ENCODE data around the gene SLC6A3.

SLC6A3 gene

GRCh38 chr5:1483856-1484729 lies 38.9 kb upstream of the SLC6A3 start:
- TF ChIP-seq CTCF (IDR thresholded peaks at IDR 0.05): no peak
- Histone ChIP-seq H3K36me3 (peaks cover 64% of the 10 kb centered on the region), H3K4me3 (ENCODE audit: low read depth in 1 of 2, low read length in 1 of 2) (no peak overlapping the region), H3K27me3 (no peaks in the 10 kb centered on the region), H3K4me1 (ENCODE audit: control insufficient read depth in 1 of 2, insufficient read depth in 1 of 2, low read depth in 1 of 2, low read length in 1 of 2) (peaks cover 40 to 43% of the 10 kb centered on the region in 2 experiments), H3K9me3 (no peaks in the 10 kb centered on the region), H3K27ac (peak overlapping the region; percentile 97)

DNA sequence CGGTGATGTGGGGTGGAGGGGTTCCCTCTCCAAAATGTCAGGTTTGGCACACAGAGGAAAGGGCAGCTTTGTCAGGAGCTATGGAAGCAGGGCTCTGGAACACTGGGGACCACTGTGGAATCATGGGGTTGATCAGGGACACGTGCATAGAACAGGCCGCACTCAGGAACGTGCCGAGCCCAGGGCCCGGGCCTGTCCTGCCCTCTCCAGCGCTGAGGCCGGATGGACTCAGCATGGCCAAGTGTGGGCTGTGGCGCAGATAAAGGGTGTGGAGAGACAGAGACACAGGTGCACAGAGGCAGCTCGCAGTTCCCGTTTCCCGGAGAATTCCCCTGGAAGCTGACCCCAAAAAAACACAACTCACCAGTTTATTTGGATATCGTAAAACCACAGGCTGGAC lies 37.8 kb upstream of the SLC6A3 start:
- peaks cover 56% of the 10 kb centered on the region for H3K36me3 ChIP-seq
- no peaks in the 10 kb centered on the region for H3K27me3 ChIP-seq
- no peak for TF ChIP-seq CTCF (IDR thresholded peaks at IDR 0.05)
- no peaks in the 10 kb centered on the region for H3K9me3 ChIP-seq
- H3K4me3 ChIP-seq (ENCODE audit: low read depth in 1 of 2, low read length in 1 of 2): no peak overlapping the region
- H3K4me1 ChIP-seq (ENCODE audit: control insufficient read depth in 1 of 2, insufficient read depth in 1 of 2, low read depth in 1 of 2, low read length in 1 of 2): peaks cover 50 to 53% of the 10 kb centered on the region in 2 experiments
- peak overlapping the region; percentile 97 for H3K27ac ChIP-seq

- no peak for TF ChIP-seq CTCF (IDR thresholded peaks at IDR 0.05)
- Histone ChIP-seq H3K27me3 (no peaks in the 10 kb centered on the region), H3K9me3 (no peaks in the 10 kb centered on the region), H3K36me3 (peaks cover 48% of the 10 kb centered on the region), H3K4me3 (ENCODE audit: low read depth in 1 of 2, low read length in 1 of 2) (peak overlapping the region in 1 of 2 experiments; percentile 54), H3K4me1 (ENCODE audit: control insufficient read depth in 1 of 2, insufficient read depth in 1 of 2, low read depth in 1 of 2, low read length in 1 of 2) (peaks cover 61 to 64% of the 10 kb centered on the region in 2 experiments), H3K27ac (peak overlapping the region; percentile 97)
Observed at GRCh38 chr5:1481959-1482331, 36.7 kb upstream of the SLC6A3 start.

DNA sequence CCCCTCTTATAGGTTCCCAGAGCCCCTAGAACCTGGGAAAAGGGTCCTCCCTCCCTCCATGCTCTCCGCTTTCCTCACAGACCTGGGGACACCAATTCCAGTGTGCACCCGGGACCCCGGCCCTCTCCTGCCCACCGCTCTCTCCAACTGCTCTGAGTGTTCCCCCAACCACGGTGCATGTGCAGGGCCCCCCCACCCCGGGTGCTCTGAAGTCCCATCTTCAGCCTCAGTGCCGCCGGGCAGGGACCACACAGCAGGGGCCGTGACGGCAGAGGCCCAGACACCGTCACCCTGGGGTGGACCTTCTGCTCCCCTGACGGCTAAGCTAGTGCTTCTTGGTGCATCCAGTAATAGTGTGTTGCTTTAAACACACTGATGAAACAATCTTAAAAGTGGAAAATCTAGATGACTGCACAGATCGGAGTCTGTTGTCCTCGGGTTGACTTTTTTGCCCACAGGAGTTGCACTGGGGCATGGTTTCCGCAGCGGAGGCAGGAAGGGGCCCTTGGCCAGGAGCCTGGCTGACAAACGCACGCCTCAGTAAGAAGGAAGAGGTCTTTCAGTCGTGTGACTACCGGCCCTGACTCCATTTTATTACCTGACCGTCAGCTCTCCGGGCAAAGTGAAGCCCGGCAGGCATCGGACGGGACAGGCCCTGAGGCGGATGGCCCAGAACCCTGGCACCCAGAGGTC lies 36.2 kb upstream of the SLC6A3 start:
- Histone ChIP-seq H3K9me3 (no peaks in the 10 kb centered on the region), H3K4me3 (ENCODE audit: low read depth in 1 of 2, low read length in 1 of 2) (peak overlapping the region; percentile 4 to 54), H3K27ac (peak overlapping the region; percentile 97), H3K27me3 (no peaks in the 10 kb centered on the region), H3K36me3 (peaks cover 48% of the 10 kb centered on the region), H3K4me1 (ENCODE audit: control insufficient read depth in 1 of 2, insufficient read depth in 1 of 2, low read depth in 1 of 2, low read length in 1 of 2) (peaks cover 67 to 70% of the 10 kb centered on the region in 2 experiments)
- no peak for TF ChIP-seq CTCF (IDR thresholded peaks at IDR 0.05)

DNA sequence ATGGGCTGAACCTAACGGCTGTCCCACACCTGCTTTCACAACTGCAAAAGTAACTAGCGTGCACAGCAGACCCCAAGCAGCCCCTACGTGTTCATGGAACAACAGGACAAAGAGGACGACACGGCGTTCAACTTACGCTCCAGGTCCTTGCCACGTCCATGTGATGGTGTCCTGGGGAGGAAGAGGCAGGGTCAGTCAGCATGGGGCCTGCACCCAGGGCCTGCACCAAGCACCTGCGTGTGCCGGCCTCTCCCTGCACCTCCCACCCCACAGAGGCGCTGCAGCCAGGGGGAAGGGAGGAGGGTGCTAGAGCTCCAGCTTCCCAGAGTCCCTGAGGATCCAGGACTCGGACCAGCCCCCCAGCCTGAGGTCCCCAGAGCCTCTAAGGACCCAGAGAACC lies 35.6 kb upstream of the SLC6A3 start:
- Histone ChIP-seq H3K27me3 (no peaks in the 10 kb centered on the region), H3K4me1 (ENCODE audit: control insufficient read depth in 1 of 2, insufficient read depth in 1 of 2, low read depth in 1 of 2, low read length in 1 of 2) (peaks cover 73 to 76% of the 10 kb centered on the region in 2 experiments), H3K4me3 (ENCODE audit: low read depth in 1 of 2, low read length in 1 of 2) (peak overlapping the region; percentile 42 to 54), H3K9me3 (no peaks in the 10 kb centered on the region), H3K27ac (peak overlapping the region; percentile 97), H3K36me3 (peaks cover 48% of the 10 kb centered on the region)
- no peak for TF ChIP-seq CTCF (IDR thresholded peaks at IDR 0.05)
